HuH-7.5 (cell line): ENCODE measurements around the gene PANK3.
"Not testable (repeated sequence)": the region's sequence is repeated elsewhere in the genome, so short reads cannot be mapped to it uniquely, and the experiment has no call there.

Experiments used
- DNase-seq: peaks from one replicate; pipeline ENCODE4 v3.0.0; 2011; ENCODE audit warnings: low spot score

The PANK3 gene

DNA sequence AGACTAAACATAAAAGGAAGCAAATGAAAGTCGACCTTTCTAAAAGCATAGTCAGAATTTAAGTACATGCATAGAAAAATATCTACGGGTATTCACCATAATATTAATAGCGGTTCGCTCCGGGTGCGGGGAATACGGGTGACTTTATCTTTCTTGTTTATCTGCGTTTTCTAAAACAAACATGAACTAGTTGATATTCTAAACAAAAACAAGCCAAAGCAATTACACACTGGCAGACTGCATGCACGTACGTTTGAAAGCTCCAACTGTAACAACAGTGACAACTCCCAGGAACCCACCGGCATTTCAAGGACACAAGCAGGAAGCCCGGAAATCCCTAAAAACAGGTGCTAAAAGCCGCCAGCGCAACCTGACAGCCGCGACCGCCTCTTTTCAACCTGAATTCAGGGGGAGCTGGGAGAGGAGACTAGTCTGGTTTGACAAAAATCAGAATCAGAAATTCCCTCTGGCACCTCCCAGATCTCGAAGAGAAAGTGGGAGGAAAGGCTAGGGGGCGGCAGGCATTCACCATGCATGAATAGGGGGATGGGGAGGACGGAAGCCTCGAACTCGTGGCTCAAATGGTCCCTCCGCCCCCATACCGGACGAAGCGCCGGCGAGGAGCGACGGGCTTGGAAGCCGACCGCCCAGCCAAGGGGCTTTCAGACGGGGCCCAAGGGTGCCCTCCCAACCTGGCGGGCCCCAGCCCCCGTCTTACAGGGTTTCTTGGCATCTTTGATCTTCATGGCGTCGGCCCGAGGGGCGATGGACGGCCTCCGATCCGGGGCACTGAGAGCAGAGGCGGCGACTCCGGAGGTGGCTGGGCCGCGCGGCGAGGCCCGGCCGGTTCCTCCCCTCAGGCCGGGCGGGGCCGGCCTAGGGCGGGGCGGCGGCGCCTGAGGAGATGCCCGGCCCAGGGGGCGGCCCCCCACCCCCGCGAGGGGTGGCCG, at the start of gene PANK3:
Gene PANK3 (minus strand): TSS at position 831 of the 950 bp plus-strand sequence. CDS start 85 bp downstream, at position 746.
- DNase-seq: peak; percentile 64

DNA sequence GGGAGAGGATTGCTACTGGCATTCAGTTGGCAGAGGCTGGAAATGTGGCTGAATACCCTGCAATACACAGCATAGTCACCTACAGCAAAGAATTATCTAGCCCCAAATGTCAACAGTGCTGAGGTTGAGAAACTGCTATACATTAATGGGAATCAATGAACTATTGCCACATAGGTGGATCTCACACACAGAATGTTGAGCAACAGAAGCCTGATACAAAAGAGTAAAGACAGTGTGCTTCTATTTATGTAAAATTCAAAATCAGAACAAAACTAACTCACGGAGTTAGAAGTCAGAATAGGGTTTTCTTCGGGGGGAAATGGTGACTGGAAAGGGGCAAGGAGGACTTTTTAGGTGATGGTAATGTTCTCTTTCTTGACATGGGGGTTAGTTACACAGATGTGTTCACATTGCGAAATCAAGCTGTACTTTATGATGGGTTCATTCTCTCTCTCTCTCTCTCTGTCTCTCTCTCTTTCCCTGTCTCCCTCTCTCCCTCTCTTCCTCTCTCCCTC, 45.7 kb upstream of the PANK3 start:
- no peak for DNase-seq

- DNase-seq: no peak
Observed at GRCh38 chr5:168620807-168621206, 41.6 kb upstream of the PANK3 start.

GRCh38 chr5:168614661-168615060, 35.5 kb upstream of the PANK3 start:
- no peak for DNase-seq

DNA sequence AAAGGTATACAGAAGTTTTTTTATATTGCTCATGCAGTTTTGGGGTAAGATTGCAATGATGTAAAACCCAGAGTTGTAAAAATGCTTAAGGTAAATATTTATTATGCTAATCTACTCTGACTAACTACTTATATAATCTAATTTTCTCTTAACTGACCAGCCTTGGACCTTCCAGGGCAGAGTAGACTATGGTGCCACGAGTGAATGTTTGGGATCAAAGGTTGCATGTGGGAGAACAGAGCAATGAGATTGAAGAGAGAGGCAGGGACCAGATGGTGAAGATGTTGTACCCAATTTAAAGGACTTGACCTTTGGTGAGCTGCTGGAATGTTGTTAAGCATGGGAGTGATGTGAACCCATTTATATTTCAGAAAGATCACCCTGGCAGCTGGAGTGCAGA, 34.8 kb upstream of the PANK3 start:
- DNase-seq: no peak

DNA sequence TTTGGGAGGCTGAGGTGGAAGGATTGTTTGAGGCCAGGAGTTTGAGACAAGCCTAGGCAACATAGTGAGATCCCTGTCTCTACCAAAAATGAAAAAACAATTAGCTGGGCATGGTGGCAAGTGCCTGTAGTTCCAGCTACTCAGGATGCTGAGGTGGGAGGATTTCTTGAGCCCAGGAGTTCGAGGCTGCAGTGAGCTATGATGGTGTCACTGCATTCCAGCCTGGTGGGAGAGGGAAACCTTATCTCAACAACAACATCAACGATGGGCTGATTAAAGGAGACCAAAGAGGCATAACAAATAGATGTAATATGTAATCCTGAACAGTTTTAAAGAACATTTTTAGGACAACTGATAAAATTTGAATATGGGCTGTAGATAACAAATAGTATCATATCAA, 34.2 kb upstream of the PANK3 start:
- DNase-seq: no peak

DNA sequence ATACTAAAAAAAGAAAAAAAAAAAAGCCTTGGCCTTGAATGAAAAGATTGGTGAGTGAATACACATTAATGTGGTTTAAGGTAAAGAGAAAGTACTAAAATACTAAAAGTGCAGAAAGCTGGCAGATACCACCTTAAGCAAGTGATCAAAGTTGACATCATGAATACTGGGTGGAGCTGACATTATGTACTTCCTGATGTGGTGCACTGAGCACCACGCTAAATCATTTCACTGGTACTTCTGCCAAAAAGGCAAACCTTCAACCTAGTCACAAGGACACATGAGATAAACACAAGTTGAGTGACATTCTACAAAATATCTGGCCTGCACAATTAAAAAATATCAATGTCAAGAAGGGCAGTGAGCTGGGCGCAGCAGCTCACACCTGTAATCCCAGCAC, 33.8 kb upstream of the PANK3 start:
- DNase-seq: no peak

GRCh38 chr5:168612123-168612522, 33.0 kb upstream of the PANK3 start:
- DNase-seq: no peak

DNA sequence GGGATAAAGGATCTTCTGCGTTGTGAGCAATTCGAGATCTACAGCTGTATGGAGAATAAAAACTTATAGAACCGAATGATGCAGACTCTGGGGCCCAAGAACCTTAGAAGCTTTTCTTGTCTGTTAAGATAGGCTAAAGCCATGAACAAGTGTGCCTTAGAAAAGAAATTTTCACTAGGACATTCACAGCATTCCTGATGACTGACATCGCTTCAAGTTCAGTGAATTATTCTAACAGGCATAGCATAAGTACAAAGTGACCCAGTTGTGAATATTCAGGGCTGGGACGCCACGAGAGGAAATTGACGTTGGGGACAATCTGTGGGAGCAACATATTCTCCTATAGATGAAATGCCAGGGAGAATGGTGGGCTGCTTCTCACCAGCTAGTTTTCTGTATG, 32.0 kb upstream of the PANK3 start:
- DNase-seq: no peak

- DNase-seq: no peak
Observed at GRCh38 chr5:168609806-168610482, 30.8 kb upstream of the PANK3 start.

DNA sequence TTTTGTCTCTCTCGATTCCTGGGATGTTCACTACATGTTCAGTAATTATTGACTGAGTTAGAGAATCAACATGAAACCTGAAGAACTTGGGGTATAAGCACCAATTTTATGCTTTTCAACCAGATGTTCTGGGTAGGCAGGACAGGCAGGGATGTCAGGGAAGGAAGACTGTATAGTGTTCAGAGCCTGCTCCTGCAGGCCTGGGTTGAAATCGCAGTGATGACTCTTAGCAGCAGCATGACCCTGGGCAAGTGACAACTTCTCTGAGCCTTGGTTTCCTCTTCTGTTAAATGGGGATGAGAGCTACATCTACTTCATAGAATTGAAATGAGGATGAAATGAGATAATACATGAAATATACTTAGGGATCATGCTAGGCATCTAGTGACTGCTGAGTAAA, 29.7 kb upstream of the PANK3 start:
- DNase-seq: no peak

DNA sequence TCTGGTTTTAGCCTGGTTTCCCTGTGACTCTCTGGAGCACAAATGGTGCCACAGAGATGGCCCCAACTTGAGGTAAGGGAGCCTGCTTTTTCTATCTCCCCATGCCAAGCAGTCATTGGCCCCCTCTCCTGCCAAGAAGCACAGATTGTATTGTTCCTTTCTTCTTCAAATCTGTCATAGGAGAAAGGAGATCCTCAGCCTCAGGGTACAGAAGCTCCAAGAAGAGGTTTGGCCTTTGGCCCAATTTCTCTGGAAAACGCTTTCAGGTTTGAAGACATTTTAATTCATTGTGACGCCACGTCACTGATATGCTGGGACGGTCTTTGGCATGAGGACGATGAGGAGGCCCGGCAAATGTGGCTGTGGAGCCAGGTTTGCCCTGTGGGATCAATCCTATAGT, 29.2 kb upstream of the PANK3 start:
- DNase-seq: no peak

GRCh38 chr5:168607946-168608345, 28.8 kb upstream of the PANK3 start:
- DNase-seq: no peak

DNA sequence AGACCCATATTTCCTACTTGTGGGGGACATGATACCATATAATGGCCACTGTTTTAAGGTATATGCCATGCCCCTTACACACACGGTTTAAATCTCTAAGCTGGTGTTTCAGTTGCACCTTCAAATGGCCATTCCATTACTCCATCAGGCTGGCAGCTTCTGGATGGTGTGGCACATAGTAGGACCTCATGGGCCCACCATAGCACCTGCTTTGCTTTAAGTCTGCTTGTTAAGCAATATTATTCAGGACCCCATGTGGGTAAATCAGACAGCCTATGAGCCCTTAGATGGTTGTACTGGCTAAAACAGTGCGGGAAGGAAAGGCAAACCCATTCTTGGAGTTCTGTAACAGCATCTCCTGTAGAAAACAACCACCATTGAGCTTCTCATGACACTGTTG, 27.4 kb upstream of the PANK3 start:
- no peak for DNase-seq

DNA sequence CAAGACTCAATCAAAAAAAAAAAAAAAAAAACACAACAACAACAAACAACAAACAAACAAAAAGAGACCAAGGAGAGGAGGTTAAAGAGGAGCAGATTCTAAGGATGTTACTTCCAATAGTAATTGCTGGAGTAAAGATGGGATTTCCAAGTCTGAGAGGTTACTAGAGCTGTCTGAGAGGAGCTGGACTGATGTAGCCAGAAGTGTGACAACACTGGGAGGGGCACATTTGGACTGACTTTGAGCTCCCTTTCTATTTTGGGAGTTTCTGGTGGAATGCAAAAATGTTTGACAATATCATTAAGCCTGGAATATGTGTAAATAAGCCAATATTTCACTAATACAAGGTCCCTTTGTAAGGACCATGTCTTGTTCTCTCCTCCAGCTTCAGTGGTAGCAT, 25.3 kb upstream of the PANK3 start:
- no peak for DNase-seq

DNA sequence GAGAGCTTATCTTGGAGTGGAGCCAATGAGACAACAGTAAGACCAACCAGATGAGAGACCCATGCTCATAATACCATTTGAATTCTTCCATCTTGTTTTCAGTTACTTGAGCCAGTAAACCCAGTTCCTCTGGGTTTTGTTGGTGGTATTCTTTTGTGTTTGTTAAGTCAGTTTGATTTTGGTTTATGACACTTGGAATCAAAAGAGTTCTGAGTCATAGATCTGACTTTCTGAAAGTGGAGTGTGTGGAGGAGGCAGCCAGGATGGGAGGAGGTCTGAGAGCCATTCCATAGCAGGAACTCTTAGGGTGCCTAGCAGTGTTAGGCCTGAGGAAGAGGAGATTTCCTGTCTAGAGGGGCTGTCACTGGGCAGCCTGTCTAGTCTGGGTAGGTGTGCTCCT, 24.6 kb upstream of the PANK3 start:
- no peak for DNase-seq

DNA sequence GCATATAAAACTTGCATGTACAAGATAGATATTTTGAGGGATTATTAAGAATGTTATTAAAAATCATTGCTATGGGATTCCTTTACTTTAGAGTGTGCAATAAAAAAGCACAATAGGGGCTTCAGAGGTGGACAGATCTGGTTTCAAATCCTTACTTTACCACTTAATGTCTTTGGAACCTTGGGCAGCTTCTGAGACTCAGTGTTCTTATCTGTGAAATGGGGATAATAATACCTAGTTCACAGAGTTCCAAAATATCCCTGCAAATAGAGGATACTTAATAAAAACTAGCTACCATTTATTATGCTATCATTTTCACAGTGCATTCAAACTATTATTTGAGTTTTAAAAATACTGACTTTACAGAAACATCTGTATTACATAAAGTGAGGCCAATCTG, 23.3 kb upstream of the PANK3 start:
- no peak for DNase-seq

GRCh38 chr5:168601972-168602371, 22.8 kb upstream of the PANK3 start:
- DNase-seq: no peak

- peak; percentile 40 for DNase-seq
Observed at GRCh38 chr5:168600409-168600808, 21.2 kb upstream of the PANK3 start.

DNA sequence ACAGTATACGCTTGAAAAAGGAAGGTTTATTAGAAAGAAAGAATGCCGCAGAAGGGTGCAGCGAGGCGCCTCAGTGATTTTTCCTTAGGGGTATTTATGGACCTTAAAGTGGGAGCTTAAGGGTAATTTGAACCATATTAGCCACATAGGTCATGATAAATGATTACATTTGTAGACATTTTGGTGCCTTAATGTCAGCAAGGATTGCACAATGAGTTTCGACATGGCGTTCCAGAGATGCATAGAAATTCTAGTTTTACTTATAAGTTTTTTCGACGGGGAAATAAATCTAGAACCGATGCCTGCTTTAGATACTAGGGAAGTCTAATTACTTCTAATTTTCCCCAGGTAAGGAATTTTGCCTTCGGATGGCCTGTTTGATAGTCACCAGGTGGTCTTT, 20.7 kb upstream of the PANK3 start:
- no peak for DNase-seq

GRCh38 chr5:168598639-168599038, 19.5 kb upstream of the PANK3 start:
- DNase-seq: no peak

GRCh38 chr5:168596927-168597326, 17.8 kb upstream of the PANK3 start:
- no peak for DNase-seq

DNA sequence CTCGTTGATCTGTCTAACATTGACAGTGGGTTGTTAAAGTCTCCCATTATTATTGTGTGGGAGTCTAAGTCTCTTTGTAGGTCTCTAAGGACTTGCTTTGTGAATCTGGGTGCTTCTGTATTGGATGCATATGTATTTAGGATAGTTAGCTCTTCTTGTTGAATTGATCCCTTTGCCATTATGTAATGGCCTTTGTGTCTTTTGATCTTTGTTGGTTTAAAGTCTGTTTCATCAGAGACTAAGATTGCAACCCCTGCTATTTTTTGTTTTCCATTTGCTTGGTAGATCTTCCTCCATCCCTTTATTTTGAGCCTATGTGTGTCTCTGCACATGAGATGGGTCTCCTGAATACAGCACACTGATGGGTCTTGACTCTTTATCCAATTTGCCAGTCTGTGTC, 17.0 kb upstream of the PANK3 start:
- DNase-seq: not testable (repeated sequence)
